HepG2 (cell line): ENCODE results near the gene GUCY2D. TPM values are rescaled to one million over a fixed set of nuclear protein-coding genes. Genes with fewer than 3 reads are reported as not detected.
A peak's percentile ranks its signal among the peaks of the same experiment; 100 is the strongest.
"Not testable (repeated sequence)": the region's sequence is repeated elsewhere in the genome, so short reads cannot be mapped to it uniquely, and the experiment has no call there.

Experiments
- ATAC-seq: fragments of 200-7000 bp; cut with Tn5 transposase; 3 replicates; pipeline ENCODE4 v1.9.1; 2020; ENCODE audit warnings: mild to moderate bottlenecking, moderate library complexity
- Bru-seq: library from RNA; stranded (reverse); fragments of 400-500 nt; gene quantifications from one replicate; lab custom pipeline; 2021; lab: Mats Ljungman, UMichigan
- BruChase-seq, 2 experiments: library from RNA; stranded (reverse); fragments of 400-500 nt; gene quantifications; one replicate each; lab custom pipeline; 2021; lab: Mats Ljungman, UMichigan
- BruUV-seq: library from RNA; stranded (reverse); fragments of 400-500 nt; replicated peaks from 2 replicates; lab custom pipeline; 2021; lab: Mats Ljungman, UMichigan
- CTCF ChIA-PET: fragments of 300-600 bp; formaldehyde crosslinking; extraction: SDS; loops from one replicate; lab custom pipeline; 2021; ENCODE audit warnings: low total read pairs, inconsistent platforms, low intra/inter-chr PET ratio; lab: Yijun Ruan, JAX
- POLR2A ChIA-PET: fragments of 350-600 bp; sonication (Branson Sonifier 250); formaldehyde crosslinking; loops from one replicate; lab custom pipeline; 2020; ENCODE audit warnings: antibody characterized with exemption, inconsistent platforms; lab: Yijun Ruan, JAX
- DNase-seq: peaks from one replicate; pipeline ENCODE4 v3.0.0-alpha.2; 2015; ENCODE audit warnings: low spot score
- FAIRE-seq: peaks from 3 replicates; lab custom pipeline; 2011; peaks lifted over from hg19 to GRCh38; lab: Jason Lieb, UNC
- H2AFZ ChIP-seq: one replicate; pipeline ENCODE4 v1.6.1; 2011; ENCODE audit warnings: low read length, inconsistent platforms
- H3K27ac ChIP-seq: fragments of 300-600 bp; 3 replicates; pipeline ENCODE4 v1.8.0; 2011; ENCODE audit warnings: mixed run types, mild to moderate bottlenecking, mixed read lengths, low read length, inconsistent platforms; ENCODE audit not compliant: insufficient read depth; ENCODE audit errors: extremely low read length
- H3K27me3 ChIP-seq, 2 experiments: fragments of 200-600 bp in 1 of 2; 2 replicates in 1 of 2; 3 replicates in 1 of 2; pipeline versions ENCODE4 v1.6.0 to v1.8.0; 2011; ENCODE audit warnings: low read length in 2 of 2, mild to moderate bottlenecking in 2 of 2, moderate library complexity in 2 of 2, inconsistent platforms in 1 of 2; ENCODE audit not compliant: insufficient read depth in 2 of 2, control insufficient read depth in 1 of 2
- H3K36me3 ChIP-seq, 2 experiments: fragments of 200-600 bp in 1 of 2; replicated peaks in 1 of 2; 2 replicates in 1 of 2; 3 replicates in 1 of 2; pipeline versions ENCODE4 v1.5.1 to v1.8.0; 2011; ENCODE audit warnings: low read length in 2 of 2, inconsistent platforms in 1 of 2; ENCODE audit not compliant: insufficient read depth in 2 of 2, control insufficient read depth in 1 of 2
- H3K4me1 ChIP-seq: 2 replicates; pipeline ENCODE4 v1.5.1; 2012; ENCODE audit warnings: low read length, inconsistent platforms; ENCODE audit not compliant: insufficient read depth
- H3K4me2 ChIP-seq: 2 replicates; pipeline ENCODE4 v1.6.0; 2011; ENCODE audit warnings: low read depth, low read length, inconsistent platforms
- H3K4me3 ChIP-seq, 3 experiments: fragments of 200-600 bp in 1 of 3; sonication (generic), shearing (Covaris generic) in 1 of 3; replicated peaks in 1 of 3; 2 replicates each; pipeline ENCODE4 v1.5.1; 2011 to 2016; ENCODE audit warnings: low read length in 3 of 3, inconsistent platforms in 2 of 3, low read depth in 2 of 3, mild to moderate bottlenecking in 2 of 3, control low read depth in 1 of 3, mixed read lengths in 1 of 3; ENCODE audit not compliant: insufficient read depth in 1 of 3
- H3K79me2 ChIP-seq: one replicate; pipeline ENCODE4 v1.6.1; 2011; ENCODE audit warnings: low read length, inconsistent platforms; ENCODE audit not compliant: insufficient read depth
- H3K9ac ChIP-seq: 2 replicates; pipeline ENCODE4 v1.6.0; 2011; ENCODE audit warnings: mild to moderate bottlenecking, low read depth, low read length, inconsistent platforms; ENCODE audit not compliant: insufficient read depth
- H3K9me3 ChIP-seq: 2 replicates; pipeline ENCODE4 v1.5.1; 2012; ENCODE audit warnings: mild to moderate bottlenecking, low read length
- H4K20me1 ChIP-seq: 2 replicates; pipeline ENCODE4 v1.6.0; 2011; ENCODE audit warnings: inconsistent platforms, mild to moderate bottlenecking, low read length, moderate library complexity; ENCODE audit not compliant: insufficient read depth
- CEBPB ChIP-seq: IDR thresholded peaks from 2 replicates; pipeline ENCODE4 v1.6.1; 2011; ENCODE audit warnings: low read depth, low read length, improper control_type of control experiment, borderline replicate concordance
- HNF4A ChIP-seq: sonication (generic); formaldehyde crosslinking; IDR thresholded peaks from 2 replicates; pipeline ENCODE4 v1.4.0; 2020; ENCODE audit warnings: missing genetic modification reagents
- ZNF333 ChIP-seq: sonication (generic); formaldehyde crosslinking; IDR thresholded peaks from 2 replicates; pipeline ENCODE4 v1.4.0; 2020; ENCODE audit warnings: mild to moderate bottlenecking, missing genetic modification reagents, borderline replicate concordance
- WGBS: methylation state at CpG from one replicate; pipeline ENCODE4 v1.1.6; 2017; ENCODE audit warnings: low lambda C conversion rate; 5-methylcytosine and 5-hydroxymethylcytosine counted together
- in situ Hi-C: cut with HindIII; loops from 2 replicates; pipeline ENCODE4 v1.10.0; 2017; ENCODE audit warnings: low pct_unique_long_range_greater_than_20kb; ENCODE audit not compliant: extremely low pct_ligation_motif_present
- intact Hi-C: fragments of 100-400 bp; cut with micrococcal nuclease; formaldehyde crosslinking; loops from one replicate; pipeline ENCODE4 v1.10.0; 2022; ENCODE audit not compliant: unreplicated experiment
- long read RNA-seq, 2 experiments: library from RNA in 1 of 2; library from polyadenylated mRNA in 1 of 2; stranded (forward) in 1 of 2; unstranded in 1 of 2; transcript quantifications; one replicate each; pipeline ENCODE4 v2.0.0, GENCODE V29; 2019 to 2022
- polyA minus RNA-seq, 3 experiments: library from RNA; depleted of rRNA, polyadenylated mRNA; stranded (reverse); fragments of >200 nt; gene quantifications; 2 replicates each; pipeline ENCODE4 v1.2.3, GENCODE V29; 2011; ENCODE audit warnings: low replicate concordance in 1 of 3
- polyA plus RNA-seq, 8 experiments: library from polyadenylated mRNA; depleted of rRNA in 3 of 8; stranded (reverse) in 7 of 8; unstranded in 1 of 8; fragments of >200 nt; fragmentation: Illumina TruSeq in 4 of 8; extraction: Trizol in 4 of 8; gene quantifications; 2 replicates each; pipeline versions ENCODE4 v1.2.1 to v1.2.3, GENCODE V29; 2011 to 2016; ENCODE audit warnings: low read depth in 4 of 8, missing spikeins in 1 of 8, mixed read lengths in 1 of 8; ENCODE audit not compliant: insufficient read depth in 1 of 8
- total RNA-seq, 5 experiments: library from RNA; depleted of rRNA; stranded (reverse); fragments of >200 nt; fragmentation: Illumina TruSeq; extraction: Trizol; gene quantifications; 2 replicates each; pipeline ENCODE4 v1.2.3, GENCODE V29; 2016; ENCODE audit warnings: low read depth in 1 of 5

Gene GUCY2D
- total RNA-seq (2016; rRNA removed; fragmentation: Illumina TruSeq; extraction: Trizol) (not detected in 2 replicates), polyA plus RNA-seq (2011; rRNA removed) (not detected in 2 replicates), polyA minus RNA-seq (2011; rRNA and poly(A)+ RNA removed; ENCODE audit: low replicate concordance) (0.05 TPM in 1 of 2 replicates, not detected in the other), Bru-seq, nascent RNA (not detected), BruChase-seq, experiment 1, labeled RNA remaining after a 6-hour chase (not detected), BruChase-seq, experiment 2, labeled RNA remaining after a 2-hour chase (not detected)
- total RNA-seq (2016; cell fraction: cytosol; rRNA removed; fragmentation: Illumina TruSeq; extraction: Trizol; ENCODE audit: low read depth) = not detected in 2 replicates
- total RNA-seq (2016; cell fraction: insoluble cytoplasmic fraction; rRNA removed; fragmentation: Illumina TruSeq; extraction: Trizol) = not detected in 2 replicates
- total RNA-seq (2016; cell fraction: membrane; rRNA removed; fragmentation: Illumina TruSeq; extraction: Trizol) = not detected in 2 replicates
- not detected in 2 replicates for total RNA-seq (2016; cell fraction: nucleus; rRNA removed; fragmentation: Illumina TruSeq; extraction: Trizol)
- not detected in 2 replicates for polyA plus RNA-seq (2011; cell fraction: cytosol; rRNA removed)
- not detected in 2 replicates for polyA plus RNA-seq (2011; cell fraction: nucleus; rRNA removed)
- not detected in 2 replicates for polyA plus RNA-seq (2012)
- not detected in 2 replicates for polyA plus RNA-seq (2016; cell fraction: cytosol; fragmentation: Illumina TruSeq; extraction: Trizol; ENCODE audit: low read depth)
- polyA plus RNA-seq (2016; cell fraction: insoluble cytoplasmic fraction; fragmentation: Illumina TruSeq; extraction: Trizol; ENCODE audit: low read depth) = not detected in 2 replicates
- polyA plus RNA-seq (2016; cell fraction: membrane; fragmentation: Illumina TruSeq; extraction: Trizol; ENCODE audit: low read depth) = not detected in 2 replicates
- not detected in 2 replicates for polyA plus RNA-seq (2016; cell fraction: nucleus; fragmentation: Illumina TruSeq; extraction: Trizol; ENCODE audit: insufficient read depth, low read depth)
- not detected in 2 replicates for polyA minus RNA-seq (2011; cell fraction: cytosol; rRNA and poly(A)+ RNA removed)
- polyA minus RNA-seq (2011; cell fraction: nucleus; rRNA and poly(A)+ RNA removed) = not detected in 2 replicates
- long read RNA-seq, experiment 1 = 0 reads
- long read RNA-seq, experiment 2 = 0 reads

- Histone ChIP-seq H3K36me3 (no peaks in the 10 kb centered on the region), H3K9ac (no peak within 1 kb of the TSS), H3K4me3 (no peak within 1 kb of the TSS), H3K27ac (no peak within 1 kb of the TSS), H2AFZ (no peak within 1 kb of the TSS), H3K79me2 (no peaks in the 10 kb centered on the region), H4K20me1 (no peaks in the 10 kb centered on the region), H3K4me1 (peaks cover 5% of the 10 kb centered on the region), H3K4me2 (no peak within 1 kb of the TSS), H3K27me3 (peaks cover 3 to 42% of the 10 kb centered on the region in 2 experiments), H3K9me3 (no peaks in the 10 kb centered on the region)
- peak; percentile 34; the same call in 1 of the 2 replicates for TF ChIP-seq HNF4A (CRISPR knock-in tag)
- TF ChIP-seq ZNF333 (CRISPR knock-in tag) = no peak
- peak; percentile 38; the same call in 1 of the 2 replicates for TF ChIP-seq CEBPB
- BruUV-seq = no TSS peak
- 35% methylated on average over 6 of the region's 18 CpGs for WGBS
- CTCF ChIA-PET = no interaction called here
- ATAC-seq (no peak), FAIRE-seq (no peak), DNase-seq (no peak)
- in situ Hi-C loops = no loop called here
- intact Hi-C loops = no loop called here
- POLR2A ChIA-PET = no interaction called here
Observed at GRCh38 chr17:8001976-8002720, at the start of gene GUCY2D. Gene GUCY2D, plus strand, starts transcription at chr17:8002615. Its CDS starts 433 bp downstream, at chr17:8003048.

- H3K4me3 ChIP-seq, H3K27me3 ChIP-seq, H4K20me1 ChIP-seq, H3K27ac ChIP-seq, intact Hi-C loops, DNase-seq, H3K79me2 ChIP-seq, in situ Hi-C loops, H3K4me1 ChIP-seq, H2AFZ ChIP-seq, BruUV-seq, H3K9me3 ChIP-seq, H3K9ac ChIP-seq, ATAC-seq, H3K4me2 ChIP-seq, POLR2A ChIA-PET, CTCF ChIA-PET, FAIRE-seq: not testable (repeated sequence)
- 90% methylated on average over 13 of the region's 13 CpGs for WGBS
- H3K36me3 ChIP-seq = peaks cover 0 to 13% of the 10 kb centered on the region in 2 experiments; a peak in 2 of 5 replicates
Observed at GRCh38 chr17:7953266-7953665, 49.1 kb upstream of the GUCY2D start.
